ENCODE data around the gene SYNPR.

The SYNPR gene

DNA sequence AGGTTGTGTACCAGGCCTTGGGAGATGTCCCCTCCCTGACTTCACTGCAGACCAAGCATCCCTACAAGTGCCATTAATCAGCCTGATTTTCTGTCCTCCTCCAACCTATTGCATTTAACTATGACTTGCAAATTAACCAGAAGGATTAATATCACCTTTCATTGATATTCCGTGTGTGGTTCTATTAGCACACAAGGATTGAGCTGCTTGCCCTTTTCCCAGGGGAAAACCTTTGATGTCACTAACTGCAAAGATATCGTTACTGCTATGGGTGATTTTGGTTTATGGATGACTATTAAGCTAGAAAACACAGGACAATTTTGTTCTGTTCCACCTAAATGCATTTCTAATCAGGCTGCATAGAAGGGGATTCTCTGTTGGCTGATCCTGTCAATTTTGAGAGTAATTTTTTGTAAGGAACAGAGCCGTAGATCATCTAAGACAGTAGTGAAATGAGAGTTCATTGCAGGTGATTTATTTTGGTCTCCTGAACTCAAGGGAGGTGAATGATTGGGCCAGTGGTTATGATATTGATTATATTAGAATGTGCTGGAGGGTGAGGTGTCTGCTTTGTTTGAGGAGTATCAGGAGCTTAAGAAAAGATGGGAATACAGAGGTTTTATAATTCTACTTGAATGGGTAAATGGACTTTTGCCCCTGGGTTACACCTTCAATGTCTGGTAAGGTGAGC lies 196.9 kb downstream of the SYNPR start:
- DNase-seq, result no peak

DNA sequence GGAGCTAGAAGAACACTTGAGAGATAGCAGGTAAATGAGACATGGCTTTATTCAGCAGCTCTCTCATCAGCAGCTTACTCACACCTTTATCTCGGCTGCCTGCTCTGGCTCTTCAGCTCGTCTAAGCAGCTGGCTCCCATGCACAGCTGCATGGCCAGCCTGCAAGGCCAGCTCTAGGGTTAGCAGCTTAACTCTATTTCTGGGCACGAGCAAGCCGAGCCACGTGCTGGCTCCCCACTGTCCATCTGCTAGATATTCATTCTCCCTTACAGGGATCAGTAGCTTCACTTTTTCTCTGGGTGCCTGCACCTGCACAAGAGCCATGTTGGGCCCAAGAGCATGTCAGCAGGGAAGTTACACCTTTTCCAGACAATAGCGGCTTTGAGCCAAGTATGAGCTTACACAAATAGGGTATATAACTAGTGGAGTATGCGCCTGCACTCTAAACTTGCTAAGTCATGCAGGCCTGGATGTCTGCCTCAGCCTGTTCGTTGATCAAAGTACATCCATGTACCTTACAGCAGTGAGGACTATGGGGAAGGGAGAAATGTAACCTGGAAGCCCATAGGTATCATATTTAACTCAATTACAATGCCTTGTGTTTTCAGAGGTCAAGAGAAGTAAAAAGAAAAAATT lies 199.5 kb downstream of the SYNPR start:
- no peak for DNase-seq

DNA sequence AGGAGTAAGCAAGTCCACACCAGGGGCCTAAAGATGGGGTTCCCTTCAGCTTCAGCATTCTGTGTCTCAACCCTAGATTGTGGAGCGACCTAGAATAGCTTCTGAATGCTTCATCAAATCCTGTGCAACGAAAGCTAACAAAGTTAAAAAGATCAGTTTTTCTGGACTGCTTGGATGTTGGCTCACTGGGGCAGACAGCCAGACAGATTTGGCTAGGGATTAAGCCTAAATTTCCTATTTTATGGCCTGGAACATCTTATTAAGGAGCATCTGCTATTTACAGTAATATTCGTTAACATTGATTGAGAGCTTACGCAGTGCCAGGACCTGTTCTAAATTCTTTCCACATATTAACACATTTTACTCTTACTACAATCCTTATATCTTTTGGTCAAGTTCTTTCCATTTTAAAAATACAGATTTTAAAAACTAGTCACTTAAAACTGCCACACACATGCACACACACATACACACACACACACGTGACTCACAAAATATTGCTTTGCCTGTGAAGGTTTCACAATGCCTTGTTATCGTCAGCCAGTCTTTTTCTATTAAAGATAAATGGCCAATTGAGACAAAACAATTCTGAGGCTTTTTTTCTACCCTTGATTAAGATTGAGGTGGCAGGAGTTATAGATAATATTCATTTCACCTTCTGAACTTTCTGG lies 201.0 kb downstream of the SYNPR start:
- no peak for DNase-seq

DNA sequence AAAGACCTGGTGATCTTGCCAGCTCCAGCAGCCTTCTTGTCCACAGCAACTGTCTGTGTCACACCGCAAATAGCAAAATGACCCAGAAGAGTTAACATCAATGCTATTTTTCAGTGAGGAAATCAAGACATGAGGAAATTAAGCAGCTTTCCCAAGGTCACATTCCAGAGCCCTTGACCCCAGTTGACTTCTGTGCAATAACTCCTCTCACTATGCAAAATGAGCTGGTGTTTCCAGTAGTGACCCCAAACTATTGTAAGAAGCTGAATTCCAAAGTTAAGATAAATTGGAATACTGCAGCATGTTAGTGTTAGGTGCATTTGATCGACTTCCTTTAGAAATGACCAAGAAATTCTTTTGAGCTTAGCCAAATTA lies 201.5 kb downstream of the SYNPR start:
- DNase-seq, result no peak

DNA sequence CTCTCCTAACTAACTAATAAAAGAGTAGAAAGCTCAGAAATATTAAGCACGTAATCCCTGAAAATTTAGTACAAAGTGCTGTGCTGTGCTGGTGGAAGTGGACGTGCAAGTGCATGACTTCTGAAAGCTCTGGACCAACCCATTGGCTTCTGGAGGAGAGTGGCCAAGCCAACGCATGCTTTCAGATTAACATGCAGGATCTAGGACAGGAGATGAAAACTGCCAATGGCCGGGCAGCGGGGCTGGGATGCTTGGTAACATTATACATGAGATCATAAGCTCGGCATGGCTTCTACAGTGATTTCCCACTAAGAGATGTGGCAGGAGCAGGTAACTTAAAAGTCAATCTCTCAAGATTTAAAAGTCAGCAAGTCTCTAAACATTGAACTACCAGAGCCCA lies 203.5 kb downstream of the SYNPR start:
- no peak for DNase-seq

DNA sequence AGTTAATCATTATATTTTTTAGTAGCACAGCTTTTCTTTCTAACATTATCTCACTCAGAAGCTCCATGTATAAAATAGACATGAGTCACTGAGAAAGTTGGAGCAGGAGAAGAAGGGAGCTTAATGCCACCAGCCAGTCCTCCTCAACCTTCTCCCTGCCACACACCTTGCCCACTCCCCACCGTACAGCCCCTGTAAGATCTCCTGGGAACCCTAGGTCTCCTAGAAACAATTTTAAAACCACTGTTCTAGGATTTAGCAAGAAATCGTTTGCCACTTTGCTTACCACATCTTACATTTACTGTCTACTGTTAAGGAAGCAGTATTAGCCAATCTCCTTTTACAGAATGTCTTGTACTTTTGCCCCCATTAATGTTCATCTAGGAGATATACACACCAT lies 204.2 kb downstream of the SYNPR start:
- no peak for DNase-seq

DNA sequence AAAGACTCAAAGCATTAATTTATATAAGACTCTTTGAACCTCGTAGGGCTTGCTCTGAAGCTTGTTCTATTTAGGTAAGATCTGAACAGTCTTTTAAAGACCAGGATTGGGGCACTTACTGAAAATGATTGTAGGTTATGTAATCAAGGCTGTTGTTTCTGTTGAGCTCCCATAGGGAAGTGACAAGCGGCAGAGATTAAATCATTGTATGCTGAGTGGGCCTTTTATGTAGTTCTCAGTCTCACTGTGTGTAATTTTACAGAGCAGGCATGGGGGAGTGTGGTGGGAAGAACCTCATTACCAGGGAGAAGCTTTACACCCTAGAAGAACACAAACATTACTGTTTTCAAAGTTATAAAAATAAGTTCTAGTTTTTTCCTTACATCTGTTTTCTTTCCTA lies 214.4 kb downstream of the SYNPR start:
- DNase-seq, result peak; percentile 15

DNA sequence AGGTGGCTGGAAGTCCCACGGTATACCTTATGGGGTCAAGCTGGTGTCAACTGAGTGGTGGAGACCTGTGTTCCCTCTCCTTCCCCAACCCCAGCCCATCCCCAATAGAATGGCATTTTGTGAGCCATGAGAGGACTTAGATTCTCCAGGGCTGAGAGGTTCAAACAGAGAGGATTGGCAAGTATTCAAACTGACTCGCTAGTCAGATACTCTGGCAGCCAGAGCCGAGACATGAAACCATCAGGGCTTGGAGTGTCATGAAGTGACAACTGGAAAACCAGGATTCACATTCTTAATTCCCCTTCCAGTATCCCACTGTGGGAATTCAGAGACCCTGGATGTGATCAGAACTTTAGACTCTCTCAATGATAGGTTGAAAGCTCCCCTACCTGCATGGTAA lies 215.0 kb downstream of the SYNPR start:
- DNase-seq, result no peak

DNA sequence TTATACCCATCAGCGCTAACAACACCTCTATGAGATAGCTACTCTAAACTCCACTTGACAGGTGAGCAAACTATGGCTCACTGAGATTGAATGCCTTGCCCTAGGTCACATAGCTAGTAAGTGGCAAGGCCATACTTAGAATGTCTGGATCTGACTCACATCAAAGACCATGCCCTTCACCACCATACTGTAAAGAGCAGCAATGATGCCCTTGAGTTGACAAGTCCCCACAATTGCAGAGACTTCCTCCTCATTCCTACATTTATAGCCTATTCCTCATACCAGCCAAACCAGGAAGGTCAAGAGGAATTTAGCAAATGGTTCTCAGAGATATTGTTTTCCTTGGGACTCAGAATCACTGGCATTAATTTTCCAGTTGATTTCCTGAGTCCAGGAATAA lies 216.5 kb downstream of the SYNPR start:
- DNase-seq, result no peak

DNA sequence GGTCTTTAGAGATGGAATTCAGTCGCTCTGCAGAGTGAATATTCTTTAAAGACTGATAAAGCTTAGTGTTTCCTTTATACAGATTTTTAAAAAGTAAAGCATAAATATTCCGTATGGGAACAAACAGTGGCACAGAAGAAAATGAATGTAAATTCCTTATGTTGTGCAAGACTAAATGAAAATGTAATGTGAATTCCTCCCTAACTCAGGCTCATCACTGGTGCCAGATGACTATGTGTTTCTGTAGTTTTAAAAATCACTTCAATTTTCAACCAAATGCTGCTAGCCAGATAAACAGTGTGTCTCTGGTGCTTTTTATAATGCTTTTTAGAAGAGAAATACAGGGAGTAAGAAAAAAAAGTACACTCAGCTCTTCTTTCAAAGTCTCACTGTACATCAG lies 219.5 kb downstream of the SYNPR start:
- DNase-seq, result no peak

DNA sequence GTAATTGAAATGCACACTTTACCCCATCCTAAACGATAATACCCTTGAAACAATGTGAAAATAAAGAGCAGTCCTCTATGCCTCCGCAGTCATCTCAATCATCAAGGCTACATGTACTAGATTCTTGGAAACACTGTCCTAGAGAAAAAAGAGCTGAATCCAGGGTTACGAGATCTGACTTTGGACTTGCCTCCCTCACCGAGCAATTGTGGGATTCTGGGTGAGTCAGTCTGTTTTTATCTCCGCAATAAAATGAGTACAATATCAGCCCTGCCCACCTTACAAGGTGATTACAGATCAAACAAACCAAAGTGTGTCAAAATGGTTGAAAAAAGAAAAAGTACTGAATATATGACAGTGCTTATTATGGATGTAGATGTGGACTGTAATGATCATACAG lies 222.1 kb downstream of the SYNPR start:
- no peak for DNase-seq

DNA sequence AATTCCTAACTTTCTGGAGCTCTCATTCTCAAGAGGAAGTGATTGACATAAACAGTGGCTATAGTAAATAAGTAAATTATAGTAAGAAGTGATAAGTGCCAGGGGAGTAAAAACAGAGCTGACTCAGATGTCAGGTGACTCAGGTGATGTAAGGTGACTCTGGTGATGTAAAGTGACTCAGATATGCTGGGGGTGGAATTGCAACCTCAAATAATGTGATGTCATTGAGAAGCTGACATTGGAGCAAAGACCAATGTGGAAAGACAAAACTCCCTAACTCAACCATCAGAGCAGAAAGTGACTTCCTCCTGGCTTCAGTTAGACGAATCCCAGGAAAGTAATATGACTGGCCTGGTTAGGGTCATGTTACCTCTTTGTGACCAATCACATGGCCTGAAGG lies 230.2 kb downstream of the SYNPR start:
- no peak for DNase-seq

DNA sequence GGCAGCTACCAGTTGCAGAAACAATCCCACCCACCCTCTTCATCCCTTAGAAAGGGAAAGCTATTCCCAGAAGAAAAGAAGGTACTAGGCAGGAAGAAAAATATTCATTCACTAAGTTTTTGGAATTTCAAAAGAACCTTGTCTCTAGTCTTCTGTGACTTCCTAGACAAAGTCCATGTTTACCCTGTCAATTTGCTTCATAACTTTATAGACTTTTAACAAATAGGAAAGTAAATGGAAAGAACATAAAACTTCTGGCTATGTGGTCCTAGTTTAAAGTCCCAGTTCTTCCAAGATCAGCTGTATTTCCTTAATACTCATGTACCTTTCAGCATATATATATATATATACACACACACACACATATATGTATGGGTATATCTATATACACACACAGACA lies 230.7 kb downstream of the SYNPR start:
- DNase-seq, result no peak

DNA sequence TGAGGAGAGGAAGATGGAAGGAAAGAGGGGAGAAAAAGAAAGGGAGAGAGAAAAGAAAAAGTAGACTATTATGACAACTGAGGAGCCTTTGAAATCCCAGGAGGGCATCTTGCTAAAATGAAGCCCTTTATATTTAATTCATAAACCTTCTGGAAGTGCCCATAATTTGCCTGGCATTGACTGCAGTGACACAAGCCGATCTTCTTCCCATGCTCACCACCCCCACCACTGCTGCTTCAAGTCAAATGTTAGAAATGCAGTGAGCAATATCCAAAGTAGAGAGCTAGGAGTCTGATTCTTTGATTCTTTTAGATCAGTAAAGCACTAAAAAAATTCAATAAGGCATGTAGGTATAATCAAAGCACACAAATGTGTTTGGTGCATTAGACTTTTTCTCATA lies 235.7 kb downstream of the SYNPR start:
- no peak for DNase-seq

DNA sequence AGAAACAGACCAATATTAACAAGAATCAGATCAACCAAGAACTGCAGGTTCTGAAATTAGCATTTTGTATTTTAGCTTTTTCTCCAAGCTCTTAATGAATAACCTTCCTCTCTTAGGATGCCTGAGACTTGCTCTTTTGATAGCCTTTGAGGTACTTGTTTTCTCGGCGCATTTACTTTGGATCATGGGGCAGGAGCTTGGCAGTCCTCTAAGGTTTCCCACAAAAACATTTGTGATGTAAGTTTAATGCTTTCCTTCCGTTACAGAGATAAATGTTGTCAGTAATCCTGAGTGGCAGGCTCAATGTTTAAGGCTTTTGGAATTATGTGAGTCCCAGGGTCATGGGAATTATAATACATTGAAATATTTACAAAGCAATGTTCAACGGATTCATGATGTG lies 236.6 kb downstream of the SYNPR start:
- DNase-seq, result no peak

DNA sequence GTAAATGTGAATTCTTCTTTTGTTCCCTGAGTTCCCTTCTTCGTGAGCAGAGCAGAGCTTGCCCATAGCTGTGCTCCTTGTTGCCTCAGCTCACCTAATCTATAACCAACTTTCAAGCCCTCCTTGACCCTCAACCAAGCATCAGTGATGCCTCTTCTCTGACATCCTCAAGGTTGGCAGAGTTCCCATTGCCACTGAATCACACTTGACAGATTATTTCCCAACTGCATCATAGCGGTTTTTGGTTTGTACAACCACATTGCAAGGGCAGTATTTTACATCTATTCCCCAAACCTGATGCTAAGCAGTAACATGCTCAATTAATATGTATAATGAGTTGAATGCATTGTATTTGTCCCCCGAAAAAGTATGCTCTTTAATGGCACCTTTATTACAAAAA lies 241.3 kb downstream of the SYNPR start:
- no peak for DNase-seq

DNA sequence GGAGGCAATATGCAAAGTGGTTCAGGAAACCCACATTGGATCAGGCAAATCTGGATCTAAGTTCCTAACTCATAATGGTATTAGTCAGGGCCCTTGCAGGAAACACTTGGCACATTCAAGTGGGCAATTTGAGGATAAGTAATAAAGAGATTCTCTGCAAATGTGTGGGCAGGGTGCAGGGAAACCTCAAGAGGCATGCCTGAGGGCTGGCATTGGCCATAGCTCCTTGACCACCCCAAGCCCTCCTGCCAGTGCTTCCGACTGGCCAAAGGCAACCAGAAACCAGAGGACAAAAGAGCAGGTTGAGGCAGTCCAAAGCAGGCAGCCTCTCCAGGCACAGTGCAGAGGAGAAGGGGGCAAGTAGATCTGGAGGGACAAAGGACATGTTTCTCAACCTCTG lies 243.5 kb downstream of the SYNPR start:
- DNase-seq, result no peak

DNA sequence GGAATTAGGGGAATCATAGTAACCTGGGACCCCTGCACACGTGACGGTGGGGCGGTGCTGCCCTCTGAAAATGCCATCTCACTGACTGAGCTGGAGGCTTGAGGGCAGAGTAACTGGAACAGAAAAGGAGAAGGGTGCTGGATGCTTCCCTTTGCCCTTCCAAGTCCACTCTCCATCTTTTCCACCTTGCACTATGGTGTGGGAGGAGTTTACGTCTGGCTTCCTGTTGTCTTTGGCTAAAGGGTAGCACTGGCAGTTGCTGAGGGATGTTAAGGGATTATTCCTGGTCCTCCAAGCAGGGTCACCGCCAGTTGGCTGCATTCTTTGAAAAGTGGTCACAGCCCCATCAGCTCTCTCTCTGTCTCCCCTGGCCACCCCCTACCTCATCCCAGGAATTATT lies 245.0 kb downstream of the SYNPR start:
- DNase-seq, result no peak

DNA sequence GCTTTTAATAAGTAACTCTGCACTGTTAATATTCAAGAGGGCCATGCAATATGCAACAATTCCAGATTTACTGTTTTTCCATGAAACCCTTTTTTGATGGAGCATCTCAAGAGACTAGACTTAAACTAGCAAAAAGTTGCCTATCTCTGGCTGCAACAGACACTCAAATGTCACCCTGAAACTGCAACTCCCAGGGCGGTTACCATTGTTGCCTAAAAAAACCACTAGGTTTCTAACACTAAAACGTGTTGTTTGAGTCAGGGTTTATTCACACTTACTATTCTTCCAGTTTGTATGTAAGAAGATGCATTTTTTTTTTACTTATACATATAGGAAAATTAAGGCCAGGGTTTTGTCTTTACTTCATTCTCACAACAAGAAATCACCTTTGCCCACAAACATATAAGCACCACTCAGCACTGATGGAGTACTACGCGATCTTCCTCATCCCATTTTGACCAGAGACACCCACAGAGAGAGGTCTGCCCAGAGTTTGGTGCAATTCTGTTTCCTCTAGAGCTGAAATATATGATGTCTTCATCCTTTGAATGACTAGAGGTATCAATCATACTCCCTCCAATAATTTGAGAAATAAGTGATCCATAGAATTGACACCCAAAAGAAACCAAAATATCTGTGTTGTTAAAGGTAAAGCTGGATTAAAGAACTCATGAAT lies 250.4 kb downstream of the SYNPR start:
- no peak for DNase-seq

DNA sequence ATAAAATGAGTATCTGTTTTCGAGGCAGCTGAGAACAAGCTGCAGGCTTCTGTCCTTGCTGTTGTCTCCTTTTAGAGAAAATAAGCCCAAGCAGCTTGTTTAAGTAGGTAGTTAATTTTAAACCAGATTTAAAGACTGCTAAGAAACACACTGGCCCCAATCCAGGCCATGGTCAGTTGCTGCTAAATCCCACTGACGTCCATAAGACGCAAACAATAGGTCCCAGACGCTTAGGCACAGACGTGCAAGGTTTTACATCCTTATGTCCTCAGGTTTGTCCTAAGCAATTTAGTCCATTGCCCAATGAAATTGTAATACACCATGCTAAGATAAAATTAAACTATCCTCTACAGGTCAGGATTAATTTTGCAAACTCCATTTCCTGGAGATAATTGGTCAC lies 254.4 kb downstream of the SYNPR start:
- DNase-seq, result no peak

DNA sequence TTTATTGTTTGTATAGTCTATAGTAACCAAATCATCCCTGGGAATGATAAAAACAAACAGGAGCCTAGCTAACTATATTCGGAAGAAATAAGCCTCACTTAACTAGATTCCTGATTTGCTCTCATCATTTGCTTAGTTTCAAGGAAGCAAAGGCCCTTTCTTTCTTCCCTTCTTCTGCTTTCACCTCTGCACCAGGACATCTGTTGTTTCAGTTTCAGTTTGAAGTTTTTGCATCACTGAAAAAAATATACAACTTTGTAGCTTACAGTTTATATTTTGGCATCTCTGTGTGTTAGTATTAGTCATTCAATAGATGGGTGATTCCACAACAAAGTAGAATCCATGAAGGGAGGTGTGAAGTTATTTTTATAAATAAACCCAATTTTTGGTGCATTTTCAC lies 260.8 kb downstream of the SYNPR start:
- no peak for DNase-seq

DNA sequence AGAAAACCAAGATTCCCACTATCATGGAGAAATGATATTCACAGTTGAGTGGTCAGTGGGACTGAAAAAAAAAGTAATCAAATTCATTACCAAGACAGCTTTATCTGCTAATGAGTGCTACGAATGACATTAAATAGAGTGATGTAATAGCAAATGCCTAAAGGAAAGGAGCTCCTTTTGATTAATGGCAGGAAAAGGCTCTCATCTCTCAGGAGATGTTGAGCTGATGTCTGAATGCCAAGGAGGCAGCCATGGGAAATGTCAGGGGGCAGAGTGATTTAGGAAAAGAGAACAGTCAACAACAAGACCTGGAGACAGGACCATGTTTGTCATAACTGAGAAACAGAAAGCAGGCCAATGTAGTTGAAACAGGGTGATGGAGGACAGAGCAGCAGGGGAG lies 277.7 kb downstream of the SYNPR start:
- no peak for DNase-seq

DNA sequence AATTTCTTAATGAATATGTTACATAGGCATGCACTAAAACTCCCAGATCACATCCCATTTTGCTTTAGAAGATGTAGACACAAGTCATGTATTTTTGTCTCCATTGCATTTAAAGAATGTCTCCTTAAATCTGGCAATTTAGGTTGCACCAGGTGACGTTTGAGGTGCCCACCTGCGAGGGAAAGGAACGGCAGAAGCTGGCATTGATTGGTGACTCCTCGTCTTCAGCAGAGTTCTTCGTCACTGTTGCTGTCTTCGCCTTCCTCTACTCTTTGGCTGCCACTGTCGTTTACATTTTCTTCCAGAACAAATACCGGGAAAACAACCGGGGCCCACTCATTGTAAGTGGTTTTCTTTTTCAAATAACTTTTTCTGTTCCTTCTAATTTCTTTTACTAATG lies 278.3 kb downstream of the SYNPR start:
- DNase-seq, result no peak

DNA sequence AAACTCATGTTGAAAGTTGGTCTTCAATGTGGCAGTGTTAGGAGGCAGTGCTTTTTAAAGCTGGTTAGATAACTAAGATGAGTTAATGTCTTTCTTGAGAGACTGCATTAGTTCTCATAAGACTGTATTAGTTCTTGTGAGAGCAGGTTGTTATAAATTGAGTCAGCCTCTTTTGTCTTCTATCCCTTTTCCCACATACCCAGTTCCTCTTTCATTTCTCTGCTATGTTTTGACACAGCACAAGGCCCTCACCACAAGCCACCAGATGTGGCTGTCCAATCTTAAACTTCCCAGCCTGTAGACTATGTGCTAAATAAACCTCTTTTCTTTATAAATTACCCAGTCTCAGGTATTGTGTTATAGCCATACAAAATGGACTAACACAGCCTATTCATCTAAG lies 279.8 kb downstream of the SYNPR start:
- no peak for DNase-seq
